GM12891 (cell line): ENCODE results near the gene ENTHD1.

ENCODE experiments used
- DNase-seq: peaks from one replicate; pipeline ENCODE4 v3.0.0; 2011; ENCODE audit warnings: low spot score; ENCODE audit not compliant: insufficient read length
- FAIRE-seq: peaks from 2 replicates; lab custom pipeline; 2011; peaks lifted over from hg19 to GRCh38; lab: Jason Lieb, UNC
- PAX5 ChIP-seq: IDR thresholded peaks from 2 replicates; pipeline ENCODE4 v1.6.1; 2011; ENCODE audit warnings: low read length, moderate library complexity, mild to moderate bottlenecking; ENCODE audit not compliant: insufficient read depth, severe bottlenecking
- POLR2A ChIP-seq: IDR thresholded peaks from 2 replicates; pipeline ENCODE4 v1.6.1; 2011; ENCODE audit warnings: low read depth, low read length, control low read depth
- POLR2AphosphoS5 ChIP-seq: IDR thresholded peaks from 2 replicates; pipeline ENCODE4 v1.6.1; 2011; ENCODE audit warnings: low read depth, low read length, control low read depth
- POU2F2 ChIP-seq: IDR thresholded peaks from 2 replicates; pipeline ENCODE4 v1.6.1; 2011; ENCODE audit warnings: low read depth, mild to moderate bottlenecking, control low read depth, low read length, moderate library complexity
- SPI1 ChIP-seq: IDR thresholded peaks from 2 replicates; pipeline ENCODE4 v1.6.1; 2011; ENCODE audit warnings: low read depth, low read length, control low read depth
- TAF1 ChIP-seq: IDR thresholded peaks from 2 replicates; pipeline ENCODE4 v1.6.1; 2011; ENCODE audit warnings: low read depth, low read length, control low read depth

Gene ENTHD1

DNA sequence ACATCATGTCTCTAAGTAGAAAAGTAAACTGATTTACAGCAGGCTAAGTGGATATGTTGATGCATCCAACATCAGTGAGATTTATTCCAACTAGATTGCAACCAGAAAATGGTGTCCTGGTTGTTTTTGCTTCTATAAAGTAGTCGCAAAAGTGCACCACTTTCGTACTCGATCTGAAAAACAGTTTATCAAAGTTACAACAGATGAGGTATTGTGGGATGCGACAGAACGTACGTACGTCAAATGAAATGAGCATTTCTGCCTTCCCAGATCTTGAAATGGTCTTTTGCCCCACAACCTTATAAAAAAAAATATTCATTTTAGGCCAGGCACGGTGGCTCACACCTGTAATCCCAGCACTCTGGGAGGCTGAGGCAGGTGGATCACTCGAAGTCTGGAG, 21.0 kb upstream of the ENTHD1 start:
- DNase-seq, result no peak
- no peak for TF ChIP-seq PAX5
- no peak for TF ChIP-seq TAF1
- no peak for TF ChIP-seq POLR2AphosphoS5
- no peak for TF ChIP-seq POLR2A
- no peak for TF ChIP-seq SPI1
- TF ChIP-seq POU2F2, result no peak
- FAIRE-seq, result peak; percentile 35

DNA sequence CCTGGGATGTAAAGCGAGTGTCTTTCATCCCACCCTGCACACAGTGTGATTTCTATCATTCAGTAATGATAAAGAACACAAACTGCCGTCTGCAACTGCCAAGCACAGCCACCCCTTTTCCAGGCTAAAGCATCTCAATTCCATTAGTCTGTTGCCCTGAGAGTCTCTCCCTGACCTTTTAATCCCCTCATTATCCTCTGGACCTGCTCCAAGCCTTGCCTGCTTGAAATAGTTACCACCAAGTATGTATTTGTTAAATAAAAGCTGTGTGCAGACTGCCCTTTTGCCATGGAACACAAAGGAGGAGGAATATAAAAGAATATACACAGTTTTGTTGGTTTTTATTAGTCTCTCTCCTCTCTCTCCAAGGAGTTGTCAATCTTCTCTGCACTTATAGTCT, 20.3 kb upstream of the ENTHD1 start:
- no peak for TF ChIP-seq SPI1
- no peak for TF ChIP-seq PAX5
- no peak for TF ChIP-seq TAF1
- no peak for TF ChIP-seq POLR2AphosphoS5
- TF ChIP-seq POLR2A, result no peak
- no peak for TF ChIP-seq POU2F2
- no peak for DNase-seq
- no peak for FAIRE-seq

DNA sequence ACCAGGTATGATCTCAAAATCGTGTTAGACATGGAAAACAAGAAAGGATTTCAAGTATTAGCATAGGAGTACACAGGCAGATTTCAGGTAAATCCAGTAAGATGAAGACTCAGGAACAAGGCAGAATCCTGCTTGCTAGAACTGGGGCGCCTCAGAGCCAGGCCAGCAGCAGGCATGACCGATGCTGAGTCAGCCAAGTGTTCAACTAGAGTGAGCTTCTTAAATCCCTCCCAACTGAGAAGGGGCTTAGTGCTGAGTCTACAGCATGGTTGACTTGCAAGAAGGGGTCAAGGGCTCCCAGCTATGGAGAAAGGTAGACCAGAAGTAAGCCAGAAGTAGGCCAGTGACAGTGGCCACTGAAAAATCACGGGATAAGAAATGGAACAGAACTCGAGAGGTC, 19.8 kb upstream of the ENTHD1 start:
- FAIRE-seq, result no peak
- DNase-seq, result no peak
- TF ChIP-seq SPI1, result no peak
- no peak for TF ChIP-seq TAF1
- TF ChIP-seq POLR2AphosphoS5, result no peak
- no peak for TF ChIP-seq POLR2A
- no peak for TF ChIP-seq PAX5
- no peak for TF ChIP-seq POU2F2

- no peak for TF ChIP-seq PAX5
- TF ChIP-seq TAF1, result no peak
- no peak for TF ChIP-seq SPI1
- no peak for TF ChIP-seq POLR2A
- no peak for TF ChIP-seq POLR2AphosphoS5
- TF ChIP-seq POU2F2, result no peak
- DNase-seq, result no peak
- no peak for FAIRE-seq
Measured at GRCh38 chr22:39910876-39911613, 17.5 kb upstream of the ENTHD1 start.

DNA sequence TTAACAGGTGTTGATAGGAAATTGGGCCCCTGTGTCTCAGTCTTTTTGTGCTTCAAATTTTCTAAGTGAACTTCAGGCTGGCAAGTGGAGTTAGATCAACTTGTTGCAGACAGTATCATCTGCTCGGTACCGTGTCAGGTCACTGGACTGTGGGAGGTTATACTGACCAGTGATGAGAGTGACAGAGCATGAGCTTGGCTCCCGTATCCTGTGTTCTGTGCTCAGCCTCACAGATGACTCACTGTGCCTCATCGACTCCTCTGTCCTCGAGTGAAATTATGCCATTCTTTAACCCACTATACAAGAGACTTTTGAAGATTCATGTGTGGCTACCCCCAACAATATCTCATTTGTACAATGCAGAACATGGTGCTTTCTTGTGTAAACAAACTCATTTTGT, 15.2 kb upstream of the ENTHD1 start:
- DNase-seq (no peak), FAIRE-seq (peak; percentile 69)
- TF ChIP-seq POLR2A, result no peak
- TF ChIP-seq POU2F2, result no peak
- TF ChIP-seq POLR2AphosphoS5, result no peak
- TF ChIP-seq PAX5, result no peak
- no peak for TF ChIP-seq SPI1
- TF ChIP-seq TAF1, result no peak

DNA sequence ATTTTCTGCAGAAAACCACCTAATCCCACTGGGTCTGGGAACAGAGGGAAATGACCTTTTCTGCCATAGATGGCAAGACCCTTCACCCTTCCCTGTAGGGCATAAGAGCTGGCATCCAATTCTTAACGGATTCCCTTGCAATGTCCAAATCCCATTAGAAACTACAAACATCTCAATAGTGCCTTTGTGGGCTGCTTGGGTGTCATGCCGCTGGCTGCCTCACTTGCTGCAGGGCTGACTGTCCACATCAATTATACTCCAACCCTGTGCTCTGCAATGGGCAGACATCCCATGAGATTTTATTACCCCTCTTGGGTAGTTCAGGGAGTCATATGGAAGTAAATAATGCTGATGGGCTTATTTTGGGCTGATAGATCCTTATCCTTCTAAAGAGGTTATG, 14.6 kb upstream of the ENTHD1 start:
- DNase-seq (no peak), FAIRE-seq (no peak)
- no peak for TF ChIP-seq PAX5
- no peak for TF ChIP-seq POLR2AphosphoS5
- TF ChIP-seq TAF1, result no peak
- TF ChIP-seq POU2F2, result no peak
- TF ChIP-seq SPI1, result no peak
- TF ChIP-seq POLR2A, result no peak

- FAIRE-seq, result no peak
- no peak for TF ChIP-seq PAX5
- no peak for TF ChIP-seq TAF1
Measured at GRCh38 chr22:39907605-39908097, 14.1 kb upstream of the ENTHD1 start.

GRCh38 chr22:39907047-39907446, 13.5 kb upstream of the ENTHD1 start:
- TF ChIP-seq SPI1, result no peak
- no peak for TF ChIP-seq POLR2AphosphoS5
- no peak for TF ChIP-seq TAF1
- TF ChIP-seq PAX5, result no peak
- TF ChIP-seq POLR2A, result no peak
- TF ChIP-seq POU2F2, result no peak
- FAIRE-seq, result no peak

More at GRCh38 chr22:39907605-39908097, 14.1 kb upstream of the ENTHD1 start:
- no peak for DNase-seq

DNA sequence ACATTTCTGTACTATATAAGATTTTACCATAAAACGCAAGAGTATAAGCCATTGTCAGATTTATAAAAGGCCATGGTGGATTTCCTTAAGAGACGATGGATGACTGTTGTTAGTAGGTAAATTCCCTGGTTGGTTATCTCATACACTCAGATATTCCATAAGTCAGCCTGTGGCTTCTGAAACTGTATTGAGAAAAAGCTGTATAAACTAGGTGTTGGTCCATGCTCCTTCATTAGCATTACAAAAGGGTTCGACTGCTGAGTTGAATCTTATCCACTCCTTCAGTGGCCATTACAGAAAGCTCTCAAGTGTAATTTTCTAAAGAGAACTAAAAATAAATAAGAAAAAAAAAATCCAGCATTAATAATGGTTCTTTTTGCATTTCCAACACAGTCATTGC, 12.6 kb upstream of the ENTHD1 start:
- FAIRE-seq, result no peak

More at GRCh38 chr22:39907047-39907446, 13.5 kb upstream of the ENTHD1 start:
- DNase-seq, result no peak

GRCh38 chr22:39905687-39906086, 12.1 kb upstream of the ENTHD1 start:
- DNase-seq (no peak), FAIRE-seq (no peak)
- TF ChIP-seq TAF1 (no peak), POU2F2 (no peak), POLR2AphosphoS5 (no peak), PAX5 (no peak), POLR2A (no peak), SPI1 (no peak)

More for the DNA sequence above, 12.6 kb upstream of the ENTHD1 start:
- DNase-seq, result no peak
- TF ChIP-seq TAF1, result no peak
- TF ChIP-seq POLR2AphosphoS5, result no peak
- no peak for TF ChIP-seq POLR2A
- TF ChIP-seq POU2F2, result no peak
- TF ChIP-seq PAX5, result no peak
- TF ChIP-seq SPI1, result no peak
